ENCODE data around the gene RABL2B.
"Not testable (repeated sequence)": the region's sequence is repeated elsewhere in the genome, so short reads cannot be mapped to it uniquely, and the experiment has no call there.

DNA sequence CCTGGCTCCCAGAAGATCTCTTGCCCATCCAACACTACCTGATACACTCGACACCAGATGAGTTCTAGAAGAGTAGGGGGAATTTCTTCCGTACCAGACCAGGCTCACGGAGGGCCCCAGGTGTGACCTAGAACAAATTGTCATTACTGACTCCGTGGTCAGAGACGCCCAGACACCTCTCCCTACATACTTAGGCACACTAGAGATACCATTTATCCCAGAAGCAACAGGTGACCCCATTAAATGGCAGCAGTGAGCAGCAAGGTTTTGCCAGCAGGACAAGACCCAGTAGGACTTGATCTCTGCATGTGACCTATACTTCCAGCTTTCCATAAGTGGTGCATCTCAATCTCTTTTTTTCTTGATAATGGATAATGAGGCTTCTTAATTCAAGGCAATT is 42.7 kb downstream of the RABL2B start:
- TF ChIP-seq, protein P1, sequence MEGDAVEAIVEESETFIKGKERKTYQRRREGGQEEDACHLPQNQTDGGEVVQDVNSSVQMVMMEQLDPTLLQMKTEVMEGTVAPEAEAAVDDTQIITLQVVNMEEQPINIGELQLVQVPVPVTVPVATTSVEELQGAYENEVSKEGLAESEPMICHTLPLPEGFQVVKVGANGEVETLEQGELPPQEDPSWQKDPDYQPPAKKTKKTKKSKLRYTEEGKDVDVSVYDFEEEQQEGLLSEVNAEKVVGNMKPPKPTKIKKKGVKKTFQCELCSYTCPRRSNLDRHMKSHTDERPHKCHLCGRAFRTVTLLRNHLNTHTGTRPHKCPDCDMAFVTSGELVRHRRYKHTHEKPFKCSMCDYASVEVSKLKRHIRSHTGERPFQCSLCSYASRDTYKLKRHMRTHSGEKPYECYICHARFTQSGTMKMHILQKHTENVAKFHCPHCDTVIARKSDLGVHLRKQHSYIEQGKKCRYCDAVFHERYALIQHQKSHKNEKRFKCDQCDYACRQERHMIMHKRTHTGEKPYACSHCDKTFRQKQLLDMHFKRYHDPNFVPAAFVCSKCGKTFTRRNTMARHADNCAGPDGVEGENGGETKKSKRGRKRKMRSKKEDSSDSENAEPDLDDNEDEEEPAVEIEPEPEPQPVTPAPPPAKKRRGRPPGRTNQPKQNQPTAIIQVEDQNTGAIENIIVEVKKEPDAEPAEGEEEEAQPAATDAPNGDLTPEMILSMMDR (conservative IDR thresholded peaks at IDR 0.05) = not testable (repeated sequence)
- TF ChIP-seq ZFX (IDR thresholded peaks at IDR 0.05) = not testable (repeated sequence)
